Endothelial cell (in vitro differentiated cells): ENCODE data around the gene PSMD13. TPM values are rescaled to one million over a fixed set of nuclear protein-coding genes. Genes with fewer than 3 reads are reported as not detected.
A peak's percentile ranks its signal among the peaks of the same experiment; 100 is the strongest.

Experiments
- DNase-seq: peaks from one replicate; pipeline ENCODE4 v3.0.0; 2021; ENCODE audit warnings: low spot score
- H3K27ac Mint-ChIP-seq: one replicate; pipeline ENCODE4 v1.8.0; 2021; ENCODE audit warnings: mixed read lengths, inconsistent platforms; ENCODE audit not compliant: unreplicated experiment
- H3K27me3 Mint-ChIP-seq: one replicate; pipeline ENCODE4 v1.8.0; 2021; ENCODE audit warnings: mild to moderate bottlenecking, moderate library complexity, mixed read lengths, inconsistent platforms; ENCODE audit not compliant: unreplicated experiment
- H3K36me3 Mint-ChIP-seq: one replicate; pipeline ENCODE4 v1.8.0; 2021; ENCODE audit warnings: mild to moderate bottlenecking, low read depth, mixed read lengths, inconsistent platforms; ENCODE audit not compliant: unreplicated experiment
- H3K4me1 Mint-ChIP-seq: one replicate; pipeline ENCODE4 v1.8.0; 2021; ENCODE audit warnings: mild to moderate bottlenecking, mixed read lengths, inconsistent platforms; ENCODE audit not compliant: unreplicated experiment
- H3K4me3 Mint-ChIP-seq: one replicate; pipeline ENCODE4 v1.8.0; 2021; ENCODE audit warnings: mild to moderate bottlenecking, mixed read lengths, inconsistent platforms; ENCODE audit not compliant: unreplicated experiment
- H3K9me3 Mint-ChIP-seq: one replicate; pipeline ENCODE4 v1.8.0; 2021; ENCODE audit warnings: mixed read lengths, inconsistent platforms; ENCODE audit not compliant: unreplicated experiment
- CTCF ChIP-seq: fragments of 200-600 bp; sonication (generic); IDR thresholded peaks from one replicate; pipeline ENCODE4 v1.5.0; 2021; ENCODE audit warnings: antibody characterized with exemption; ENCODE audit not compliant: unreplicated experiment
- total RNA-seq: library from RNA; stranded (reverse); fragmentation: NEBNext Ultra II Directional; extraction: Animal tissue kit (Norgen Biotek cat#: 25700); gene quantifications from one replicate; pipeline ENCODE4 v1.2.1, GENCODE V29; 2021; ENCODE audit not compliant: unreplicated experiment

PSMD13 gene
- total RNA-seq, 1 donor from 2014 or later: 189 TPM

GRCh38 chr11:281486-282161 lies 44.8 kb downstream of the PSMD13 start:
- Mint-ChIP-seq H3K27me3 (peaks cover 23% of the 10 kb centered on the region), H3K36me3 (peaks cover 5% of the 10 kb centered on the region), H3K4me1 (no peaks in the 10 kb centered on the region), H3K4me3 (peak overlapping the region; percentile 42), H3K9me3 (peaks cover 4% of the 10 kb centered on the region), H3K27ac (peak overlapping the region; percentile 74)
- TF ChIP-seq CTCF: no peak
- DNase-seq: no peak

- Mint-ChIP-seq H3K4me3 (peak overlapping the region; percentile 42), H3K27ac (peak overlapping the region; percentile 74), H3K36me3 (peaks cover 5% of the 10 kb centered on the region), H3K9me3 (peaks cover 4% of the 10 kb centered on the region), H3K27me3 (peaks cover 28% of the 10 kb centered on the region), H3K4me1 (no peaks in the 10 kb centered on the region)
- DNase-seq: no peak
- no peak for TF ChIP-seq CTCF
These were observed 45.4 kb downstream of the PSMD13 start for GRCh38 chr11:282171-282570.

- H3K4me1 Mint-ChIP-seq: no peaks in the 10 kb centered on the region
- no peak for TF ChIP-seq CTCF
- H3K9me3 Mint-ChIP-seq: peaks cover 4% of the 10 kb centered on the region
- peaks cover 5% of the 10 kb centered on the region for H3K36me3 Mint-ChIP-seq
- H3K27me3 Mint-ChIP-seq: peaks cover 30% of the 10 kb centered on the region
- H3K27ac Mint-ChIP-seq: no peak overlapping the region
- no peak overlapping the region for H3K4me3 Mint-ChIP-seq
- no peak for DNase-seq
These were observed 46.0 kb downstream of the PSMD13 start for GRCh38 chr11:282630-283360.

- Mint-ChIP-seq H3K36me3 (peaks cover 5% of the 10 kb centered on the region), H3K4me3 (peak overlapping the region; percentile 84), H3K9me3 (peaks cover 4% of the 10 kb centered on the region), H3K27ac (peak overlapping the region; percentile 24), H3K27me3 (peaks cover 30% of the 10 kb centered on the region), H3K4me1 (no peaks in the 10 kb centered on the region)
- no peak for TF ChIP-seq CTCF
- DNase-seq: no peak
These were observed 46.8 kb downstream of the PSMD13 start for GRCh38 chr11:283405-284104.
